ENCODE data around the gene RESF1. TPM values are rescaled to one million over a fixed set of nuclear protein-coding genes. Genes with fewer than 3 reads are reported as not detected.

The RESF1 gene
- total and polyA plus RNA-seq, 2 donors (not counting 3 experiments of a cell fraction or from before 2014, with no cell fraction given), result 40.3 to 70.0 TPM

DNA sequence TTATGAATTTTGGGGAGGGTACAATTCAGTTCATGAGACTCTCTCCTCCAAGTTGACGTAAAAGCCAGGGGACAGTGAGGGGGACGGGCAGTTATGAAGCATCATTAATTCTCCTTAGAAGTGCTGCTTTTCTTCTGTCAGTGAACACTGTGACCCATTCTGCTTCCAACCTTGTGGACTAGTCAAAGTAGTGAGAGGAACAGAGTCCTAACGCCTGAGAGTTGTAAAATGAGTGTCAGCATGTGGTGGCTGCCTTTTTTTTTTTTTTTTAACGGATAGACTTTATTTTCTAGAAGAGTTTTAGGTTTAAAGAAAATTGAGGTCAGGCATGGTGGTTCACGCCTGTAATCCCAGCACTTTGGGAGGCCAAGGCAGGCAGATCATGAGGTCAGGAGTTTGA is 15.5 kb downstream of the RESF1 start:
- TF ChIP-seq POLR2A (IDR thresholded peaks at IDR 0.05; ENCODE audit: low read depth, low read length) (no peak), GATA2 (IDR thresholded peaks at IDR 0.05; ENCODE audit: insufficient read depth, insufficient read length, low read depth, low read length) (no peak), JUN (IDR thresholded peaks at IDR 0.05; ENCODE audit: borderline replicate concordance, insufficient read depth, insufficient read length, low read depth) (no peak), MYC (IDR thresholded peaks at IDR 0.05; ENCODE audit: low read depth, low read length) (no peak)
- CTCF ChIA-PET, result interaction anchor here (1.2 kb wide), 1 partner anchor 321 kb away, joined by 3 read pairs; no protein-coding TSS in a partner anchor

GRCh38 chr12:31984806-31985591 is 25.8 kb downstream of the RESF1 start:
- BruUV-seq (replicated peaks), result no TSS peak
- H3K9ac ChIP-seq (replicated peaks; ENCODE audit: extremely low read depth, insufficient read depth, low read length), result no peak overlapping the region

More for the DNA sequence above, 15.5 kb downstream of the RESF1 start:
- H3K9me1 ChIP-seq (replicated peaks; ENCODE audit: control insufficient read depth, extremely low read depth, insufficient read depth, low read length), result no peaks in the 10 kb centered on the region
- no TSS peak for BruUV-seq (replicated peaks)
- H3K36me3 ChIP-seq (ENCODE audit: control insufficient read depth in 2 of 2, extremely low read depth in 1 of 2, insufficient read depth in 2 of 2, low read length in 2 of 2), result peaks cover 4 to 23% of the 10 kb centered on the region in 2 experiments
- H3K79me2 ChIP-seq (ENCODE audit: control insufficient read depth, insufficient read depth, low read length), result peaks cover 11% of the 10 kb centered on the region
- no peaks in the 10 kb centered on the region for H3K9me3 ChIP-seq (replicated peaks; ENCODE audit: control insufficient read depth, insufficient read depth, low read length)
- no peak for DNase-seq (ENCODE audit: low read depth, low spot score)
- H2AFZ ChIP-seq (ENCODE audit: low read depth, low read length), result no peak overlapping the region
- dilution Hi-C loops (cut with MboI; ENCODE audit: extremely low pct_ligation_motif_present, low sequenced_read_pairs) (loop anchor here (10.0 kb wide), 1 partner anchor 60 kb away; no protein-coding TSS in a partner anchor), intact Hi-C loops (cut with micrococcal nuclease) (no loop called here)
- H3K4me1 ChIP-seq (ENCODE audit: control insufficient read depth, extremely low read depth, insufficient read depth, low read length), result no peaks in the 10 kb centered on the region
- H3K4me2 ChIP-seq (ENCODE audit: insufficient read depth, low read length), result no peak overlapping the region
- POLR2A ChIA-PET, result interaction anchor here (0.6 kb wide), 1 partner anchor 19 kb away, joined by 4 read pairs; no protein-coding TSS in a partner anchor
- no peak overlapping the region for H3K4me3 ChIP-seq (replicated peaks in 1 of 3; ENCODE audit: insufficient read depth in 1 of 3, low read depth in 1 of 3, low read length in 3 of 3)
- no peak overlapping the region for H3K27ac ChIP-seq (ENCODE audit: insufficient read depth, low read depth, low read length)
- FAIRE-seq, result no peak
- H3K9ac ChIP-seq (replicated peaks; ENCODE audit: extremely low read depth, insufficient read depth, low read length), result no peak overlapping the region
- H4K20me1 ChIP-seq (replicated peaks; ENCODE audit: control insufficient read depth, extremely low read depth, insufficient read depth, low read length), result no peaks in the 10 kb centered on the region
- H3K27me3 ChIP-seq (ENCODE audit: control insufficient read depth in 2 of 2, insufficient read depth in 2 of 2, low read length in 2 of 2), result no peaks in the 10 kb centered on the region

More at GRCh38 chr12:31984806-31985591, 25.8 kb downstream of the RESF1 start:
- FAIRE-seq, result no peak
- DNase-seq (ENCODE audit: low read depth, low spot score), result no peak
- Histone ChIP-seq H3K36me3 (ENCODE audit: control insufficient read depth in 2 of 2, extremely low read depth in 1 of 2, insufficient read depth in 2 of 2, low read length in 2 of 2) (peaks cover 19% of the 10 kb centered on the region in 2 experiments), H3K9me3 (replicated peaks; ENCODE audit: control insufficient read depth, insufficient read depth, low read length) (no peaks in the 10 kb centered on the region), H3K4me1 (ENCODE audit: control insufficient read depth, extremely low read depth, insufficient read depth, low read length) (no peaks in the 10 kb centered on the region), H3K79me2 (ENCODE audit: control insufficient read depth, insufficient read depth, low read length) (no peaks in the 10 kb centered on the region), H4K20me1 (replicated peaks; ENCODE audit: control insufficient read depth, extremely low read depth, insufficient read depth, low read length) (no peaks in the 10 kb centered on the region), H3K9me1 (replicated peaks; ENCODE audit: control insufficient read depth, extremely low read depth, insufficient read depth, low read length) (no peaks in the 10 kb centered on the region), H3K27ac (ENCODE audit: insufficient read depth, low read depth, low read length) (no peak overlapping the region), H3K27me3 (ENCODE audit: control insufficient read depth in 2 of 2, insufficient read depth in 2 of 2, low read length in 2 of 2) (no peaks in the 10 kb centered on the region), H3K4me2 (ENCODE audit: insufficient read depth, low read length) (no peak overlapping the region), H3K4me3 (replicated peaks in 1 of 3; ENCODE audit: insufficient read depth in 1 of 3, low read depth in 1 of 3, low read length in 3 of 3) (no peak overlapping the region), H2AFZ (ENCODE audit: low read depth, low read length) (no peak overlapping the region)
- ChIA-PET POLR2A (no interaction called here), CTCF (interaction anchor here (1.6 kb wide), 1 partner anchor 43 kb away, joined by 3 read pairs; no protein-coding TSS in a partner anchor)
- intact Hi-C loops (cut with micrococcal nuclease), result loop anchor here (5.0 kb wide), 1 partner anchor 303 kb away; no protein-coding TSS in a partner anchor
- dilution Hi-C loops (cut with MboI; ENCODE audit: extremely low pct_ligation_motif_present, low sequenced_read_pairs), result no loop called here
- TF ChIP-seq MYC (IDR thresholded peaks at IDR 0.05; ENCODE audit: low read depth, low read length) (no peak), CTCF (IDR thresholded peaks at IDR 0.05; ENCODE audit: extremely low read depth in 1 of 2, insufficient read depth in 1 of 2, low read depth in 1 of 2, low read length in 2 of 2) (no peak), POLR2A (IDR thresholded peaks at IDR 0.05; ENCODE audit: low read depth, low read length) (no peak), FOS (IDR thresholded peaks at IDR 0.05; ENCODE audit: borderline replicate concordance, insufficient read depth, low read length) (no peak), POLR2AphosphoS5 (IDR thresholded peaks at IDR 0.05; ENCODE audit: insufficient read depth, low read depth, low read length) (no peak), EZH2 (IDR thresholded peaks at IDR 0.05; ENCODE audit: borderline replicate concordance, low read depth, low read length, severe bottlenecking) (no peak), GATA2 (IDR thresholded peaks at IDR 0.05; ENCODE audit: insufficient read depth, insufficient read length, low read depth, low read length) (no peak), JUN (IDR thresholded peaks at IDR 0.05; ENCODE audit: borderline replicate concordance, insufficient read depth, insufficient read length, low read depth) (no peak)
- TF ChIP-seq, protein P1, sequence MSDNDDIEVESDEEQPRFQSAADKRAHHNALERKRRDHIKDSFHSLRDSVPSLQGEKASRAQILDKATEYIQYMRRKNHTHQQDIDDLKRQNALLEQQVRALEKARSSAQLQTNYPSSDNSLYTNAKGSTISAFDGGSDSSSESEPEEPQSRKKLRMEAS (IDR thresholded peaks at IDR 0.05; ENCODE audit: insufficient read depth, insufficient read length), result no peak
